RPMI7951 (cell line): Measurements from ENCODE around the gene APOBR. TPM values are rescaled to one million over a fixed set of nuclear protein-coding genes. Genes with fewer than 3 reads are reported as not detected.
"Not testable (repeated sequence)": the region's sequence is repeated elsewhere in the genome, so short reads cannot be mapped to it uniquely, and the experiment has no call there.

ENCODE experiments used
- DNase-seq: peaks from one replicate; pipeline ENCODE4 v3.0.0-alpha.2; 2012; ENCODE audit warnings: low read depth
- total RNA-seq: library from RNA; depleted of rRNA; stranded (reverse); fragments of >200 nt; shearing (Covaris generic); gene quantifications from 2 replicates; pipeline ENCODE4 v1.2.3, GENCODE V29; 2014

APOBR gene
- total RNA-seq, 1 experiment from 2014 or later = not detected

DNA sequence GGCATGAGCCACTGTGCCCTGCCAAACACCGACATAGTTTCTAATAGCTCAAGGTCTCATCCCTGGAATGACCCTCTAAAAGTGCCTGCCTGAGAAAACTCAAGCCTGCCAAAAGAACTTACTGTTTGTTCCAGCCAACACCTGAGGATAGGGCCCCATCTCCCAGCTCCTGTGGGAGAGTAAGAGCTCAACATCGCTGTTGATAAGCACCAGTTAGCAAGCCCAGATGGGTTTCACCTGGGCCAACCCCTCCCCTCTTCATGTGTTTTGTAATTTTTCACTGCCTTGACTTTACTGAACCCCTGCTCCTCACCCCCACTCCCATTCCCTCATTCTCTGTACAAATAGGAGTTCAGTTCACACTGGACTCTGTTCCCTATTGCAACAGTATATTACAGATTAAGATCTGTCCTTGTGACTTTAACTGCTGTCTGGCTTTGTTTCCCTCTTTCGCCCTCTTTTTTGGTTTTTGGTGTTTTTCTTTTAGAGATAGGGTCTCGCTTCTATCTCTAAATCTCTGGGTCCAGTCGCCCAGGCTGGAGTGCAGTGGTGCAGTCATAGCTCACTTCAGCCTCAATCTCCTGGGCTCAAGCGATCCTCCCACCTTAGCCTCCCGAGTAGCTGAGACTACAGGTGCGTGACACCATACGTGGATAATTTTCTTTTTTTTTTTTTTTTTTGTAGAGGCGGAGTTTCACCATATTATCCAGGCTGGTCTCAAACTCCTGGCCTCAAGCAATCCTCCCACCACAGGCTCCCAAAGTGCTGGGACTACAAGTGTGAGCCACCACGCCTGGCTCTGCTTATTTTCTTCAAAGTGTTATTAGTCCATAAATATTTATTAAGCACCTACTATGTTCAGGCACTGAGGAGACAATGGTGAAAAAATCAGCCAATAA is 32.0 kb downstream of the APOBR start:
- DNase-seq = no peak

DNA sequence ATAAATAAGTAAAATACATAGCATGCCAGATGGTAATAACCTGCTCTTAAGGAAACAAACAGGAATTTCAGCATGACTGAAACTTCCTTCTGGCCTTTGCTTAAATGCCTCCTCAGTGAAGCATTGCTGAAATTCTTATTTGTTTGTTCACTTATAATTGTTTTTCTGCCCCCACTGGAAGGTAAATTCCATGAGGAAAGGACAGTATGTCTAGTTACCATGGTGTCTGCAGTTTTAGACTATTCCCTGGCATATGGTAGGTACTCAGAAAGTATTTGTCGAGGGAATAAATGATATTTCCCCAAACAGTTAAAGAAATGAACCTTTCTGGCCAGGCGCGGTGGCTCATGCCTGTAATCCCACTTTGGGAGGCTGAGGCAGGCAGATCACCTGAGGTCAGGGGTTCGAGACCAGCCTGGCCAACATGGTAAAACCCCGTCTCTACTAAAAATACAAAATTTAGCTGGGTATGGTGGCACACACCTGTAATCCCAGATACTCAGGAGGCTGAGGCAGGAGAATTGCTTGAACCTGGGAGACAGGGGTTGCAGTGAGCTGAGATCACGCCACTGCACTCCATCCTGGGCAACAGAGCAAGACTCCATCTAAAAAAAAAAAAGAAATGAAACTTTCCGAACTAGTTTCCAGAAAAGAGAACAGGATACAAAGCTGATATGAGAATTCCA is 32.8 kb downstream of the APOBR start:
- not testable (repeated sequence) for DNase-seq

DNA sequence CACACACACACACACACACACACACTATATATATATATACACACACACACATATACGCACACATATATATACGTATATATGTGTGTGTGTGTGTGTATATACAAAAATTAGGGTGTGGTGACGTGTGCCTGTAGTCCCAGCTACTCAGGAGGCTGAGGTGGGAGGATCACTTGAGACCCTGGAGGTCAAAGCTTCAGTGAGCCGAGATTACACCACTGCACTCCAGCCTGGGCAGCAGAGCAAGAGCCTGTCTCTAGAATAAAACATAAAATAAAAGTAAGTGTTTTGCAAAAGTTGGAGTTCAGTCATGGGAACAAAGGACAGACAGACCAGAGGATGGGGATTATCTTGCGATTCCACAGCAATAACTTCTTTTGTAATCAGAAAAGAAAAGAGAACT is 33.5 kb downstream of the APOBR start:
- DNase-seq = no peak

DNA sequence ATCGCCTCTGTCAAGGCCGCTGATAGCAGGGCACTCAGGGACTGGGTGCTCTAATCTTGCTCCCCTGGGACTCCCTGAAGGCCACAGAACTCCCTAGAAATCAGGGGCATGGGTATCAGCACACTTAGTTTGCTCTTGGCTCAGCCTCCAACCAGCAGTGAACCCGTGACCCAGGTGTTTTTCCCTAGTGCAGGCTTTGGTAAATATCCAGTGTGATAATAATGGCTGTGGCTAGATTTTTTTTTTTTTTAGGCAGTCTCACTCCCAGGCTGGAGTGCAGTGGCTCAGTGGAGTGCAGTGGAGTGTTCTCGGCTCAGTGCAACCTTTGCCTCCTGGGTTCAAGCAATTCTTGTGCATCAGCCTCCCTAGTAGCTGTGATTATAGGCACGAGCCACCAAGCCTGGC is 34.0 kb downstream of the APOBR start:
- DNase-seq = no peak

DNA sequence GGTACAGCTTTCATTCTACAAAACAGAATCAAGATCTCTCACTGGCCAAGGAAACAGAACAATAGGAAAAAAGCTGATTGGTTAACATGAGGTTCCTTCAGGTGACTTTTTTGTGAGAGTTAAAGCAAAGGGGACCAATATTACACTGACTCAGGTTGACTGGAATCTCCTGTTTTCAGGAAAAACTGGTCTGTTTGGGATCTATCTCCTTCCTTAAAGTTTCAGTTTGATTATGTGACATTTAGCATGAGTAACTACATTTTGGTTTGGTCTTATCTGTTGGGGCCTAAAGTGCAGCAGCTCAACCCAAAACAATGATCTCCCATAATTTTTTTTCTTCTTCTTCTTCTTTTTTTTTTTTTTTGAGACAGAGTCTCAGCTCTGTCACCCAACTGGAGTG is 34.7 kb downstream of the APOBR start:
- DNase-seq = no peak

DNA sequence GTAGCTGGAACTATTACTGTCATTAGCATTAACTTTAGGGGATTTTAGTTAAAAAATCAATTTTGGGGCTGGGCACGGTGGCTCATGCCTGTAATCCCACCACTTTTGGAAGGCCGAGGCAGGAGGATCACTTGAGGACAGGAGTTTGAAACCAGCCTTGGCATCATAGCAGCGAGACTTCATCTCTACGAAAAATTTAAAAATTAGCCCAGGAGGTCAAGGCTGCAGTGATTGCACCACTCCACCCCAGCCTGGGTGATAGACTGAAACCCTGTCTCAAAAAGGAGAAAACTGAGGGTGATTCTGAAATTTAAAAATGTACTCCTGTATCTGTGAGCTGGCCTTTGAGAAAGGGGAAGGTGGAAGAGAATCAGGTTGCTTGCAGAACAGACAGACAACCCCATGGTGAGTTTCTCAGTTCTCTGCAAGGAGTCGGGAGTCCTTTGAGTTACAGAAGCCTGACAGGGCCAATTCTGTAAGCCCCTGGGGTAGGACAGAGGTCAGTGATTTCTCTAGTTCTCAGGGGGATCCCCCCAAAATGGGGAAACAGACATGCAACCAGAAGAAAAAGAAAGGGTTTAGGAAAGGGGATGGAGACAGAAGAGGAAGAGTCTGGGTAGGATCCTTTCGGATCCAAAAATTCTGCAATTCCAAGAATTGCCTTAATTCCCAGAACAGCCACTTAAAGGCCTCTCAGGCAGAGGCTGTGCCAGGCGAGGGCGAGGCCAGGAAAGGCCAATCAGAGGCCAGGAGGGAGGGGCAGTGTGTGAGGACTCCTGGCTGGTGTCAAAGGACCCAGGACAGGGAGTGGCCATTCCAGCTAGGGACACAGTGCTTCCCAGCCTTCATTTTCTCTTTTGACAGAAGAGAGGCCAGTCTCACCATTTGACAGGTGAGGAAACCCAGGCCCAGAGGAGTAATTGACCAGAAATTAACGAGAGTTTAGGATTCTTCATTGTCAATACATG is 37.6 kb downstream of the APOBR start:
- DNase-seq = no peak

DNA sequence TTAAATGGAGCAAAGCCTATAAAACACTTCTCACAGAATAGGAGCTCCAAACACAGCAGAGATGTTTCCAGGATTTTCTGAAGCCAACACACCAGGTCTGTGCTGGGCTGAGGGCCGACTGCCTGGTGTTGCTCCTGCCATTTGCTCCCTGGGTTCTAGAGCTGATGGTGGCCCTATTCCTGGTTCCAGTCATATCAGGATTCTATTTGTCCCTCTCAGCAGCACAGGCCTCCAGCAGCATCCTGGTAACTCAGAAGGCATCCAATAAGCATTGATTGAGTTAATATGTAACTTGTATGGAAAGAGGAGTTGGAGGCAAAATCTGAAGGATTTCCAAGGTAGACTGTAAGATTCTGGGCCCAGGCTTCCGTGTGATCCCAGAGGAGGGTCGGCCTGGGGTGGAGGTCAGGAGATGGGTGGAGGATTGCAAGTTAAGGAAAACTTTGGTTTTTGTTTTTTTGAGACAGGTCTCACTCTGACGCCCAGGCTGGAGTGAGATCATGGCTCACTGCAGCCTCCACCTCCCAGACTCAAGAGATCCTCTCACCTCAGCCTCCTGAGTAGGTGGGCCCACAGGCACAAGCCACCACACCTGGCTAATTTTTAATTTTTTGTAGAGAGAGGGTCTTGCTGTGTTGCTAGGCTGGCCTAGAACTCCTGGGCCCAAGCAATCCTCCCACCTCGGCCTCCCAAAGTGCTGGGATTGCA is 38.7 kb downstream of the APOBR start:
- DNase-seq = no peak

DNA sequence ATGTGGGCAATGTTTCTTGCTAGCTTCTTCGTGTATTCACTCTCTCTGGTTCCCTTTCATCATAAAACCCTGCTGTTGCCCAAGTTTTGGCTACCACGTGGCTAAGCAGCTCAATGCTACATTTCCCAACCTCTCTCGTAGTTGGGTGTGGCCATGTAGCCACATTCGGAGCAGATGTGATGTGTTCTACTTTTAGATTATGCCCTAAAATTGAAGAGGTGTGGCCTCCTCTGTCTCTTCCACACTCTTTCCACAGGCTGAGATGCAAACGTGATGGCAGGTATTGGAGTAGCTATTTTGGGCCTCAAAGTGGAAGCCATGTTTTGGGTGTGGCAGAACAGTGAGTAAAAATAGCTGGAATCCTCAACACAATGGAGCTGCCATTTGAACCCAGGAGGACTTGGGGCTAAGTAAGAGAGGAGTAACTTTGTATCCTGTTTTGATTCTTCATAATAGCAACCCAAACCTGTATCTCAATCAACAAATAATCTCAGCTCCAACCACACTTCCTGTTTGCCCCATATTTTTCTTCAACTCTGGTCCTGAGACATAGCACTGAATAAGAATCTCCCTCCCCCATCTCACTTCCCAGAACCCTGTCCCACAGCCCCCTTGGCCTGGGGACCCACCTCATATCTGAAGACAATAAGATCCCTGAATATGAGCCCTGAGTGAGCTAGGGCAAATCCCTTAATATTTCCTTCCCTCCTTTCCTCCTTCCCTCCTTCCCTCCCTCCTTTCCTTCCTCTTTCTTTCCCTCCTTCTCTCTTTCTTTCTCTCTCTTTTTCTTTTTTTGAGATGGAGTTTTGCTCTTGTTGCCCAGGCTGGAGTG is 40.3 kb downstream of the APOBR start:
- DNase-seq = peak; percentile 20

DNA sequence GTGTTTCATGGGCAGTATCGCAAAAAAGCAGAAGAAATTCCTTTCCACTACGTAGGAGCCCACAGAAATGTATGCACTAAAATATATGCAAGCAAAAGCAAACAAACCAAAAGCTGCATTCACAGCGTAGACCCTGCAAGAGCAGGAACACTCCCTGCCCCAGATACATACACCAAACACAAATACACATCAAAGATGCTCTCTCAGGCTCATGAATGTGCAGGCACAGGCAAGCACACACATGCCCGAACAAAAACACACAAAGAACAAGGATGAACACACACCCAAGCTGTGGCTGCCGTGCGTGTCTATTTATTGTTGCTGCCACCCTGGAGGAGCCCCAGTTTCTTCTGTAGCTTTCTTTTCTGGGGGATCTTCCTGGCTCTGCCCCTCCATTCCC is 42.6 kb downstream of the APOBR start:
- DNase-seq = no peak

DNA sequence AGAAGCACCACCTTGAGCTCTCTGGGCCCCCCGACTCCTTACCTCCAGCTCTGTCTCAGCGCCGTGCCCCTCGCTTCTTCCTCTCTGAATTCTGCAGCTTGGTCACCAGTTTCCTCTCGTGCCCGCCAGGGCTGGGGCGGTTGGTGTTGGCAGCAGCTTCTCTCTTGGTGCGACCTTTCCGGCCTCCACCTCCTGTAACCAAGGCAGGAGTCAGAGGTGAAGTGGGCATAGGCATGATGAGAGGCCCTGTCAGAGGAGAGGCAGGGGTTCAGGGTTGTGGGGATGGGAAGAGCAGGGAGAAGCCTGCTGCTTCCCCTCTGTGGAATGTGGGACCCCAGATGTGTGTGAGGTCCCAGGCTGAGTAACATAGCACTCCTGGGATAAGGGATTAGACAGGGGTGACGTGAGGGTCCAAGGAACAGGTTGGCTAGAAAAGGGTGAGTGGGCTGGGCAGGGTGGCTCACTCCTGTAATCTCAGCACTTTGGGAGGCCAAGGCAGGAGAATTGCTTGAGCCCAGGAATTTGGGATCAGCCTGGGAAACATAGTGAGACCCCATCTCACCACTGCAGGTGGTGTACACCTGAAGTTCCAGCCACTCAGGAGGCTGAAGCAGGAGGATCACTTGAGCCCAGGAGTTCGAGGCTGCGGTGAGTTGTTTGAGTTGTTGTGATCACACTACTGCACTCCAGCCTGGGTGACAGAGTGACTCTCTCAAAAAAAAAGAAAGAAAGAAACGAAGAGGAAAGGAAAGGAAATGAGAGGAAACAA is 43.7 kb downstream of the APOBR start:
- DNase-seq = no peak

DNA sequence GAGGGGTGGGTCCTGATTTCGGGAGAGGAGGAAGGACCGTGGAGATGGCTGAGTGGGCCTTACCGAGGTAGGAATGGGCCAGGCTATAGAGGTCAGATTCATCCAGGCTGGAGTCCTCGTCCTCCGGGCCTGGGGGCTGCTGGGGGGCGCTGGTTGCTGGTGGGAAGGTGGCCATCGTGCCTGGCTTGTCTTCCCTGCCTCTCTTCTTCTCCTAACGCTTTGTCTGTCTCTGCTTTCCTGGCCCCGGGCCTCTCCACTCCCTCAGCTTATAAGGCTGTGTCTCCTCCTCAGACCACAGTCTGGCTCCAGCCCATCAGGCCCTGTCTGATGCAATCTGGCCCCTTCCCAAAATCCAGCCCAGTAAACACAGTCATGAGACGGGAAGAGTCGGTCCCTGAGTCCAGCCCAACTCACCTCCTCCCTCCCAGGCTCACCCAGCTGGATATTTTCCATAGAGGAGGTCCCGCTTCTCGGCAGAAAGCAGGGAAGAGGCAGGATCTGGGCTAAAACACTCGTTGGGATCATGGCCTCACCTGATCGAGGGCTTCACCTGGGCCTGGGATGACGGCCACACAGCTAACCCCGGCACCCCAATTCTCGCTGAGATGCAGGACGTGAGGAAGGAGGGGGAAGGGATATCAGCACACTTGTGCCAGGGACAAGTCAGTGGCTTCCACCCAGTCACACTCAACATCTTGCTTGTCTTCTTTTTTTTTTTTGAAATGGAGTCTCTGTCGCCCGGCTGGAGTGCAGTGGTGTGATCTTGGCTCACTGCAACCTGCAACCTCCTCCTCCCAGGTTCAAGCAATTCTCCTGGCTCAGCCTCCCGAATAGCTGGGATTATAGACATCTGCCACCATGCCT is 44.5 kb downstream of the APOBR start, which contains the start of gene NUPR1:
TSS of gene NUPR1 (minus strand) at position 242 of the 864 bp plus-strand sequence. CDS start at position 175, 67 bp downstream.
- DNase-seq = peak; percentile 95

DNA sequence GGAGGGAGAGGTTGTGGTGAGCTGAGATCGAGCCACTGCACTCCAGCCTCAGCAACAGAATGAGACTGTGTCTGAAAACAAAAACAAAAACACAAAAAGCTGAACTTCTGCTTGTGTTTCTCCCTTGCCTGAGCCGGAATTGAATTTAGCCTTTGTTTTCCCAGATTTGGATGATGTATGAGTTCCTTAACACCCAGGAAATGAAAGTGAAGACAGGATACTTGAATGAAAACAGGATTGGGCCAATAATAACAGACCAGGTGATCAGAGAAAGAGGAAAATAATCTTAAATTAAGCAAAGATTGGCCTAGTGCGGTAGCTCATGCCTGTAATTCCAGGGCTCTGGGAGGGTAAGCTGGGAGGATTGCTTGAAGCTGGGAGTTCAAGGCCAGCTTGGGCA is 45.9 kb downstream of the APOBR start:
- DNase-seq = no peak

DNA sequence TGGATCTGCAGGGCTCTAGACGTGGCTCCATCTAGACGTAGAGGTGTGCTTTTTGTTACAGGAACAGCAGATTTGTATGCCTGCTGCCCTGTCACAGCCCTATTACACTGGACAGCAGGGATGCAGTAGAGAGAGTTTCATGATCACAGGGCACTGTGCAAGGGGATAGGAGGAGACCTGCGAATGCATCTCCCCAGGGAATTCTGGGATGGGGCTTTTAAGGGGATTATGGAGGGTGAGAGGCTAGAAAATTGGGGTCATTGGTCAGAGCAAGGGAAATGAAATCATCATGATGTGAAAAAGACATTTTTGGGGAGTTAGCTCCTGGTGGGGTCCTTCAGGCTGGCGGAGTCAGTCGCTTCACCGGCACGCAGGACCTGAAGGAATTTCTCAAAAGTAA is 48.2 kb downstream of the APOBR start:
- DNase-seq = no peak

DNA sequence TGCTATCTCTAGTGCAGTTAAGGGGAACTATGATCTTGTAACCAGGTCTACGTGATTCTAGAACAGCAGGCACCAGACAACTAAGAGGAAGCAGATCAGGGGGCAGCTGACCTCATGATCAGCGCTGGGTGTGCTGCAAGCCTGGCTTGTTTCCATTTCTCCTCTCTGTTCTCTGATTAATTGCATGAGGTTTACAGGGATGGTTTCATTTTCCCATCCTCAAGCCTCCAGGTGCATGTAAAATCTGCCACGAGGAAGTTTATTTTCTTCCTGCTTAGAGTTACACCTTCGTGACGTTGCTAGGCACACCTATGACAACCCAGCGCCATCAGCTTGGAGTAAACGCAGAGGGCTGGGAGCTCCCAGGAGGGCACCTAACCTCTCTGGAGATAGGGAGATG is 48.6 kb downstream of the APOBR start:
- no peak for DNase-seq

DNA sequence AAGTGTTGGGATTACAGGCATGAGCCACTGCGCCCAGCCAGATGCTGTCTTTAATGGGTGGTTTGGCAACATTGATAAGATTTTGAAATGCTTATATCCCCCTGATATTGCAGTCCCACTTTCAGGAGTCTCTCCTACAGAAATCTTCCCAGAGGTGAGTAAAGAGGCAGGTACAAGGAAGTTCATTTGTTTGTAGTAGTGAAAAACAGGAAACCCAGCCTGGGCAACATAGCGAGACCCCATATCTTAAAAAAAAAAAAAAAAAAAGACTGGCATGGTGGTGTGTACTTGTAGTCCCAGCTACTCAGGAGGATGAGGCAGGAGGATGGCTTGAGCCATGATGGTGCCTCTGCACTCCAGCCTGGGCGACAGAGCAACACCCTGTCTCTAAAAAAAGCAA is 50.6 kb downstream of the APOBR start:
- DNase-seq = no peak

DNA sequence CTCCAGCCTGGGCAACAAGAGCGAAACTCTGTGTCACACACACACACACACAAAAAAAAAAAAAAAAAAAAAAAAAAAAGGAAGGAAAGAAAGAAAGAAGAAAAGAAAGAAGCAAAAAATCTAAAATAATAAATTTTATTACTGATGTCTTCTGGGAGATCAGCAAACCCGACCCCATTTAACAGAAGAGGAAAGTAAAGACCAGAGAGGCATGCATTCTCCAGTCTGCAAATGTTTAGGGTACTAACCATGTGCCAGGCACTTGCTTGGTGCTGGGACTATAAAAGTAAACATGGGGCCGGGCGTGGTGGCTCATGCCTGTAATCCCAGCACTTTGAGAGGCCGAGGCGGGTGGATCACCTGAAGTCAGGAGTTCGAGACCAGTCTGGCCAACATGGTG is 51.5 kb downstream of the APOBR start:
- DNase-seq = not testable (repeated sequence)

DNA sequence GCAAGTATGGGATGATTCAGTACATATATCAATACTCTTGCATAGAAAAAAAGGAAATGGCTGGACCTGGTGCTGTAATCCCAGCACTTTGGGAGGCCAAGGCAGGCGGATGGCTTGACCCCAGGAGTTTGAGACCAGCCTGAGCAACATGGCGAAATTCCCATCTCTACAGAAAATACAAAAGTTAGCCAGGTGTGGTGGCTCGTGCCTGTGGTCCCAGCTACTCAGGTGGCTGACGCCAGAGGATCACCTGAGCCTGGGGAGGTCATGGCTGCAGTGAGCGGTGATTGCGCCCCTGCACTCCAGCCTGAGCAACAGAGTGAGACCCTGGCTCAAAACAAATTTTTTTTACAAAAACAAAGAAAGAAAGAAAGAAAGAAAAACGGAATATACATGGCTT is 52.2 kb downstream of the APOBR start:
- DNase-seq = no peak

DNA sequence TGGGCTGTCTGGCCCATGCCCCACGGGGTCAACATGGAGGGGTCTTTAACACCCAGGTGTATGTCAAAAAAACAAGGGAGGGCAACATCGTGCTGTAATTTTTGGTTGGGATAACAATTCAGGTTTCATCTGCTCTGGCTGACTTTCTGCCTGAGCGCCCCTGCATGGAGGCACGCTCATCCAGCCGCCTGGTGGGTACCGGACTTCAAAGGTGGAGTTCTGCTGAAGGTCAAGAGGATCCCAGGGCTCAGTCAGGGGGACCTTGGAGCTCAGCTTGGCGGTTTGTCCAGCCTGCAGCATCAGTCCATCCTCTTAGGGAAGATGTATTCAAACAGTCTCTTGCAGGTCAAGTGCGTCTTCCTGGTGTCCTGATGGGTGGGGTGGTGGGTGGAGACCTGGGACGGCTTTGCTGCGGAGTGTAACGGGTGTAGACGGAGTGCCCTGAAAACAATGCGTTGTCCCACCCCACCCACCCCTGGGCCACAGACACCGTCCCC is 53.9 kb downstream of the APOBR start:
- DNase-seq = no peak
